ENCODE results near the gene MYO1A. TPM values are rescaled to one million over a fixed set of nuclear protein-coding genes. Genes with fewer than 3 reads are reported as not detected.

Gene MYO1A
- total RNA-seq, 4 donors from 2014 or later: 0.56 to 1.2 TPM; not detected in 2

DNA sequence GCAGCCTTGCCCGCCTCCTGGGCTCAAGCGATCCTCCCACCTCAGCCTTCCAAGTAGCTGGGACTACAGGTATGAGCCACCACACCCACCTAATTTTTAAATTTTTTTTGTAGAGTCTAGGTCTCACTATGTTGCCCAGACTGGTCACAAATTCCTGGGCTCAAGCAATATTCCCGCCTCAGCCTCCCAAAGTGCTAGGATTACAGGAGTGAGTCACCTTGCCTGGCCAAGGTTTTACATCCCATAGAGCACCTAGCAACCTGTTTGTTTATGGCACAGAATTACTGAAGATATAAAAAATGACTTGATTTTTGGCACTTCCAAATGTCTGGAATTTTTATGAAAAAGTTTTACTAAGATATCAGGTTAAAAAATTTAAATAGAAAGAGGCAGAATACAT, 16.5 kb downstream of the MYO1A start:
- TF ChIP-seq, protein P1, sequence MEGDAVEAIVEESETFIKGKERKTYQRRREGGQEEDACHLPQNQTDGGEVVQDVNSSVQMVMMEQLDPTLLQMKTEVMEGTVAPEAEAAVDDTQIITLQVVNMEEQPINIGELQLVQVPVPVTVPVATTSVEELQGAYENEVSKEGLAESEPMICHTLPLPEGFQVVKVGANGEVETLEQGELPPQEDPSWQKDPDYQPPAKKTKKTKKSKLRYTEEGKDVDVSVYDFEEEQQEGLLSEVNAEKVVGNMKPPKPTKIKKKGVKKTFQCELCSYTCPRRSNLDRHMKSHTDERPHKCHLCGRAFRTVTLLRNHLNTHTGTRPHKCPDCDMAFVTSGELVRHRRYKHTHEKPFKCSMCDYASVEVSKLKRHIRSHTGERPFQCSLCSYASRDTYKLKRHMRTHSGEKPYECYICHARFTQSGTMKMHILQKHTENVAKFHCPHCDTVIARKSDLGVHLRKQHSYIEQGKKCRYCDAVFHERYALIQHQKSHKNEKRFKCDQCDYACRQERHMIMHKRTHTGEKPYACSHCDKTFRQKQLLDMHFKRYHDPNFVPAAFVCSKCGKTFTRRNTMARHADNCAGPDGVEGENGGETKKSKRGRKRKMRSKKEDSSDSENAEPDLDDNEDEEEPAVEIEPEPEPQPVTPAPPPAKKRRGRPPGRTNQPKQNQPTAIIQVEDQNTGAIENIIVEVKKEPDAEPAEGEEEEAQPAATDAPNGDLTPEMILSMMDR (IDR thresholded peaks at IDR 0.05 in 4 of 5, conservative IDR thresholded peaks at IDR 0.05 in 1 of 5): no peak
- no peak for TF ChIP-seq POLR2A (IDR thresholded peaks at IDR 0.05)
- Histone ChIP-seq H3K27me3 (no peaks in the 10 kb centered on the region), H3K4me3 (no peak overlapping the region), H3K27ac (no peak overlapping the region), H3K36me3 (no peaks in the 10 kb centered on the region), H3K9me3 (no peaks in the 10 kb centered on the region), H3K4me1 (no peaks in the 10 kb centered on the region)
- in situ Hi-C loops (cut with MboI; ENCODE audit: low sequenced_read_pairs in 4 of 4) (no loop called here), intact Hi-C loops (cut with DNase I; ENCODE audit: low total_unique reads) (no loop called here)
- ATAC-seq (no peak), DNase-seq (no peak)

GRCh38 chr12:57031789-57032188, 18.1 kb downstream of the MYO1A start:
- no peak overlapping the region for H3K4me3 ChIP-seq
- intact Hi-C loops (cut with DNase I; ENCODE audit: low total_unique reads): no loop called here

GRCh38 chr12:57031138-57031725, 18.7 kb downstream of the MYO1A start:
- TF ChIP-seq POLR2A (IDR thresholded peaks at IDR 0.05): no peak
- TF ChIP-seq, protein P1 (IDR thresholded peaks at IDR 0.05 in 4 of 5, conservative IDR thresholded peaks at IDR 0.05 in 1 of 5): no peak
- Histone ChIP-seq H3K36me3 (no peaks in the 10 kb centered on the region), H3K4me1 (no peaks in the 10 kb centered on the region), H3K4me3 (no peak overlapping the region), H3K9me3 (no peaks in the 10 kb centered on the region), H3K27me3 (no peaks in the 10 kb centered on the region), H3K27ac (no peak overlapping the region)
- in situ Hi-C loops (cut with MboI; ENCODE audit: low sequenced_read_pairs in 4 of 4): no loop called here
- intact Hi-C loops (cut with DNase I; ENCODE audit: low total_unique reads): no loop called here
- DNase-seq (no peak), ATAC-seq (no peak)

More at GRCh38 chr12:57031789-57032188, 18.1 kb downstream of the MYO1A start:
- Histone ChIP-seq H3K4me1 (no peaks in the 10 kb centered on the region), H3K9me3 (no peaks in the 10 kb centered on the region), H3K27me3 (no peaks in the 10 kb centered on the region), H3K27ac (no peak overlapping the region), H3K36me3 (no peaks in the 10 kb centered on the region)
- in situ Hi-C loops (cut with MboI; ENCODE audit: low sequenced_read_pairs in 4 of 4): no loop called here
- ATAC-seq: no peak
- no peak for DNase-seq
- TF ChIP-seq, protein P1 (IDR thresholded peaks at IDR 0.05 in 4 of 5, conservative IDR thresholded peaks at IDR 0.05 in 1 of 5): no peak
- no peak for TF ChIP-seq POLR2A (IDR thresholded peaks at IDR 0.05)

GRCh38 chr12:57029457-57029856, 20.5 kb downstream of the MYO1A start:
- H3K4me3 ChIP-seq: no peak overlapping the region
- ATAC-seq (no peak), DNase-seq (no peak)
- TF ChIP-seq POLR2A (IDR thresholded peaks at IDR 0.05): no peak
- TF ChIP-seq, protein P1 (IDR thresholded peaks at IDR 0.05 in 4 of 5, conservative IDR thresholded peaks at IDR 0.05 in 1 of 5): no peak
- intact Hi-C loops (cut with DNase I; ENCODE audit: low total_unique reads): no loop called here
- in situ Hi-C loops (cut with MboI; ENCODE audit: low sequenced_read_pairs in 4 of 4): no loop called here
- H3K36me3 ChIP-seq: no peaks in the 10 kb centered on the region
- H3K27ac ChIP-seq: no peak overlapping the region
- no peaks in the 10 kb centered on the region for H3K27me3 ChIP-seq
- no peaks in the 10 kb centered on the region for H3K9me3 ChIP-seq
- no peaks in the 10 kb centered on the region for H3K4me1 ChIP-seq

GRCh38 chr12:57027805-57028153, 22.1 kb downstream of the MYO1A start:
- no peak overlapping the region for H3K4me3 ChIP-seq
- intact Hi-C loops (cut with DNase I; ENCODE audit: low total_unique reads): no loop called here
- in situ Hi-C loops (cut with MboI; ENCODE audit: low sequenced_read_pairs in 4 of 4): no loop called here
- no peaks in the 10 kb centered on the region for H3K4me1 ChIP-seq
- no peaks in the 10 kb centered on the region for H3K9me3 ChIP-seq
- H3K36me3 ChIP-seq: no peaks in the 10 kb centered on the region
- H3K27me3 ChIP-seq: no peaks in the 10 kb centered on the region
- ATAC-seq (no peak), DNase-seq (no peak)
- no peak overlapping the region for H3K27ac ChIP-seq
- TF ChIP-seq, protein P1 (IDR thresholded peaks at IDR 0.05 in 4 of 5, conservative IDR thresholded peaks at IDR 0.05 in 1 of 5): no peak
- no peak for TF ChIP-seq POLR2A (IDR thresholded peaks at IDR 0.05)

All from gastrocnemius medialis (tissue), 4 donors.